Thymus (tissue), 11 donors: ENCODE data around the gene TMEM41A. TPM values are rescaled to one million over a fixed set of nuclear protein-coding genes. Genes with fewer than 3 reads are reported as not detected.

Experiments used
- DNase-seq, 9 donors: peaks; one replicate each; pipeline ENCODE4 v3.0.0-alpha.2; 2013; ENCODE audit warnings: low spot score in 9 of 9, low read depth in 6 of 9, missing footprints in 1 of 9
- H3K27ac ChIP-seq, 2 donors: one replicate each; pipeline ENCODE4 v1.5.1; 2013; ENCODE audit warnings: control low read depth in 1 of 2, low read depth in 1 of 2, low read length in 1 of 2, mild to moderate bottlenecking in 1 of 2, moderate library complexity in 1 of 2
- H3K27me3 ChIP-seq, 2 donors: one replicate each; pipeline ENCODE4 v1.5.1; 2013; ENCODE audit warnings: low read length in 1 of 2; ENCODE audit not compliant: control insufficient read depth in 2 of 2, insufficient read depth in 1 of 2
- H3K36me3 ChIP-seq, 2 donors: one replicate each; pipeline ENCODE4 v1.5.1; 2013; ENCODE audit warnings: low read length in 1 of 2, mild to moderate bottlenecking in 1 of 2, moderate library complexity in 1 of 2; ENCODE audit not compliant: control insufficient read depth in 2 of 2, insufficient read depth in 2 of 2
- H3K4me1 ChIP-seq, 2 donors: one replicate each; pipeline ENCODE4 v1.5.1; 2013; ENCODE audit warnings: low read length in 2 of 2; ENCODE audit not compliant: control insufficient read depth in 2 of 2, insufficient read depth in 2 of 2
- H3K4me3 ChIP-seq, 2 donors: one replicate each; pipeline ENCODE4 v1.5.1; 2013; ENCODE audit warnings: low read length in 2 of 2, control low read depth in 1 of 2, mild to moderate bottlenecking in 1 of 2
- H3K9me3 ChIP-seq, 2 donors: one replicate each; pipeline ENCODE4 v1.5.1; 2013; ENCODE audit warnings: low read length in 1 of 2, mild to moderate bottlenecking in 1 of 2; ENCODE audit not compliant: control insufficient read depth in 2 of 2, insufficient read depth in 1 of 2
- WGBS: extraction: QIAGEN DNeasy Blood & Tissue Kit; methylation state at CpG from one replicate; pipeline ENCODE4 v1.1.7; 2013; 5-methylcytosine and 5-hydroxymethylcytosine counted together
- polyA plus RNA-seq: library from polyadenylated mRNA; stranded (reverse); fragments of 200-250 nt; gene quantifications from one replicate; pipeline ENCODE4 v1.2.3, GENCODE V29; 2013
- total RNA-seq: library from RNA; stranded (reverse); fragments of 120-200 nt; gene quantifications from one replicate; pipeline ENCODE4 v1.2.4, GENCODE V29; 2013
- donor health status: healthy.

The TMEM41A gene
- total and polyA plus RNA-seq, 2 donors = 8.6 to 9.9 TPM

GRCh38 chr3:185527364-185527763 is 28.5 kb upstream of the TMEM41A start:
- no peak for DNase-seq
- WGBS = 91% methylated on average over 9 of the region's 9 CpGs
- no peaks in the 10 kb centered on the region for H3K36me3 ChIP-seq
- H3K4me3 ChIP-seq = no peak overlapping the region
- no peaks in the 10 kb centered on the region for H3K9me3 ChIP-seq
- no peaks in the 10 kb centered on the region for H3K27me3 ChIP-seq
- H3K4me1 ChIP-seq = no peaks in the 10 kb centered on the region
- no peak overlapping the region for H3K27ac ChIP-seq

GRCh38 chr3:185526349-185526951 is 27.6 kb upstream of the TMEM41A start:
- no peaks in the 10 kb centered on the region for H3K4me1 ChIP-seq
- DNase-seq = no peak
- over 99% methylated on average over 2 of the region's 2 CpGs for WGBS

GRCh38 chr3:185521349-185522138 is 22.7 kb upstream of the TMEM41A start:
- no peak overlapping the region for H3K27ac ChIP-seq
- 95% methylated on average over 7 of the region's 7 CpGs for WGBS
- H3K4me3 ChIP-seq = no peak overlapping the region
- H3K4me1 ChIP-seq = no peaks in the 10 kb centered on the region
- H3K9me3 ChIP-seq = no peaks in the 10 kb centered on the region
- no peak for DNase-seq
- H3K27me3 ChIP-seq = no peaks in the 10 kb centered on the region
- no peaks in the 10 kb centered on the region for H3K36me3 ChIP-seq

More at GRCh38 chr3:185526349-185526951, 27.6 kb upstream of the TMEM41A start:
- H3K9me3 ChIP-seq = no peaks in the 10 kb centered on the region
- no peaks in the 10 kb centered on the region for H3K36me3 ChIP-seq
- no peak overlapping the region for H3K4me3 ChIP-seq
- H3K27me3 ChIP-seq = no peaks in the 10 kb centered on the region
- no peak overlapping the region for H3K27ac ChIP-seq

GRCh38 chr3:185519021-185519420 is 20.2 kb upstream of the TMEM41A start:
- Histone ChIP-seq H3K9me3 (no peaks in the 10 kb centered on the region), H3K27ac (no peak overlapping the region), H3K4me3 (no peak overlapping the region), H3K36me3 (no peaks in the 10 kb centered on the region), H3K4me1 (no peaks in the 10 kb centered on the region), H3K27me3 (peaks cover 0 to 2% of the 10 kb centered on the region in 2 donors)
- DNase-seq = no peak
- WGBS = 89% methylated on average over 5 of the region's 5 CpGs

- 93% methylated on average over 2 of the region's 2 CpGs for WGBS
- Histone ChIP-seq H3K4me3 (no peak overlapping the region), H3K27ac (no peak overlapping the region), H3K4me1 (no peaks in the 10 kb centered on the region), H3K36me3 (no peaks in the 10 kb centered on the region), H3K27me3 (peaks cover 0 to 2% of the 10 kb centered on the region in 2 donors), H3K9me3 (no peaks in the 10 kb centered on the region)
- DNase-seq = no peak
Observed at GRCh38 chr3:185517387-185518130, 18.7 kb upstream of the TMEM41A start.

- 97% methylated on average over 4 of the region's 4 CpGs for WGBS
- no peaks in the 10 kb centered on the region for H3K9me3 ChIP-seq
- no peak for DNase-seq
- no peaks in the 10 kb centered on the region for H3K36me3 ChIP-seq
- no peak overlapping the region for H3K4me3 ChIP-seq
- peaks cover 0 to 2% of the 10 kb centered on the region in 2 donors for H3K27me3 ChIP-seq
- H3K4me1 ChIP-seq = no peaks in the 10 kb centered on the region
- H3K27ac ChIP-seq = no peak overlapping the region
Observed at GRCh38 chr3:185511711-185512110, 12.9 kb upstream of the TMEM41A start.

GRCh38 chr3:185508335-185508991 is 9.6 kb upstream of the TMEM41A start:
- Histone ChIP-seq H3K27ac (no peak overlapping the region), H3K36me3 (no peaks in the 10 kb centered on the region), H3K4me1 (no peaks in the 10 kb centered on the region), H3K9me3 (no peaks in the 10 kb centered on the region), H3K4me3 (no peak overlapping the region), H3K27me3 (no peaks in the 10 kb centered on the region)
- DNase-seq = no peak
- WGBS = 91% methylated on average over 19 of the region's 19 CpGs

- no peak for DNase-seq
Observed at GRCh38 chr3:185507883-185508282, 9.0 kb upstream of the TMEM41A start.

More at GRCh38 chr3:185507883-185508282, 9.0 kb upstream of the TMEM41A start:
- no peaks in the 10 kb centered on the region for H3K27me3 ChIP-seq
- H3K4me3 ChIP-seq = no peak overlapping the region
- H3K9me3 ChIP-seq = no peaks in the 10 kb centered on the region
- 81% methylated on average over 6 of the region's 6 CpGs for WGBS
- no peak overlapping the region for H3K27ac ChIP-seq
- H3K36me3 ChIP-seq = no peaks in the 10 kb centered on the region
- no peaks in the 10 kb centered on the region for H3K4me1 ChIP-seq
